Fibroblast of lung (primary cell): ENCODE results near the gene USP4. TPM values are rescaled to one million over a fixed set of nuclear protein-coding genes. Genes with fewer than 3 reads are reported as not detected.
"Not testable (repeated sequence)": the region's sequence is repeated elsewhere in the genome, so short reads cannot be mapped to it uniquely, and the experiment has no call there.

Source experiments
- DNase-seq, 2 donors: peaks; one replicate each; pipeline versions ENCODE4 v3.0.0 to v3.0.0-alpha.2; 2010; ENCODE audit warnings: low read depth in 2 of 2
- H2AFZ ChIP-seq: 2 replicates; pipeline ENCODE4 v1.5.1; 2012; ENCODE audit warnings: low read length, control low read depth, inconsistent platforms
- H3K27ac ChIP-seq: 2 replicates; pipeline ENCODE4 v1.5.1; 2011; ENCODE audit warnings: low read length, control low read depth; ENCODE audit not compliant: insufficient read depth
- H3K27me3 ChIP-seq: 2 replicates; pipeline ENCODE4 v1.5.1; 2011; ENCODE audit warnings: mild to moderate bottlenecking, low read length; ENCODE audit not compliant: control insufficient read depth, insufficient read depth
- H3K36me3 ChIP-seq: 2 replicates; pipeline ENCODE4 v1.5.1; 2011; ENCODE audit warnings: low read length; ENCODE audit not compliant: control insufficient read depth, insufficient read depth
- H3K4me1 ChIP-seq: 2 replicates; pipeline ENCODE4 v1.5.1; 2011; ENCODE audit warnings: low read length; ENCODE audit not compliant: control insufficient read depth, insufficient read depth; ENCODE audit errors: extremely low read depth
- H3K4me2 ChIP-seq: 2 replicates; pipeline ENCODE4 v1.5.1; 2011; ENCODE audit warnings: low read length, control low read depth; ENCODE audit not compliant: insufficient read depth; ENCODE audit errors: extremely low read depth
- H3K4me3 ChIP-seq, 4 experiments: fragments of 200-600 bp in 1 of 4; sonication (generic) in 1 of 4; replicated peaks in 1 of 4; 2 replicates each; pipeline ENCODE4 v1.5.1; 2011 to 2016; ENCODE audit warnings: low read length in 4 of 4, low read depth in 3 of 4, mild to moderate bottlenecking in 3 of 4, control low read depth in 2 of 4, inconsistent platforms in 1 of 4, mixed read lengths in 1 of 4; ENCODE audit not compliant: insufficient read depth in 1 of 4; ENCODE audit errors: control extremely low read depth in 1 of 4
- H3K79me2 ChIP-seq: 2 replicates; pipeline ENCODE4 v1.5.1; 2012; ENCODE audit warnings: mild to moderate bottlenecking, low read length, inconsistent platforms; ENCODE audit not compliant: control insufficient read depth, insufficient read depth
- H3K9ac ChIP-seq: 2 replicates; pipeline ENCODE4 v1.5.1; 2011; ENCODE audit warnings: mild to moderate bottlenecking, low read length, control low read depth; ENCODE audit not compliant: insufficient read depth
- H3K9me3 ChIP-seq: 2 replicates; pipeline ENCODE4 v1.5.1; 2012; ENCODE audit warnings: low read depth, low read length; ENCODE audit not compliant: control insufficient read depth, insufficient read depth
- H4K20me1 ChIP-seq: 2 replicates; pipeline ENCODE4 v1.5.1; 2011; ENCODE audit warnings: low read length; ENCODE audit not compliant: control insufficient read depth, insufficient read depth; ENCODE audit errors: extremely low read depth
- CTCF ChIP-seq, 2 donors: IDR thresholded peaks in 1 of 2; conservative IDR thresholded peaks in 1 of 2; 1 replicate in 1 of 2; 2 replicates in 1 of 2; pipeline ENCODE4 v1.5.1; 2011 to 2012; ENCODE audit warnings: low read length in 2 of 2, control low read depth in 1 of 2, inconsistent platforms in 1 of 2, low read depth in 1 of 2, mild to moderate bottlenecking in 1 of 2
- EZH2 ChIP-seq: IDR thresholded peaks from 2 replicates; pipeline ENCODE4 v1.5.1; 2012; ENCODE audit warnings: low read length, control low read depth, mild to moderate bottlenecking; ENCODE audit errors: missing control alignments
- polyA plus RNA-seq, 2 donors: library from polyadenylated mRNA; depleted of rRNA in 1 of 2; stranded (reverse) in 1 of 2; unstranded in 1 of 2; fragments of >200 nt; gene quantifications; 2 replicates each; pipeline ENCODE4 v1.2.1, GENCODE V29; 2011 to 2012; ENCODE audit warnings: missing spikeins in 1 of 2
- total RNA-seq: library from RNA; depleted of rRNA; stranded (reverse); fragments of >200 nt; gene quantifications from 2 replicates; pipeline ENCODE4 v1.2.1, GENCODE V29; 2014

Gene USP4
- total and polyA plus RNA-seq, 2 donors (not counting 1 experiment from before 2014, with no cell fraction given): 28.7 to 47.1 TPM

GRCh38 chr3:49359623-49360022 lies 19.8 kb upstream of the USP4 start:
- DNase-seq: peak in 1 of 2 donors; percentile 64
- peaks cover 19% of the 10 kb centered on the region for H3K4me1 ChIP-seq
- no peak overlapping the region for H2AFZ ChIP-seq
- H3K9me3 ChIP-seq: no peaks in the 10 kb centered on the region
- H3K4me3 ChIP-seq: no peak overlapping the region
- H3K79me2 ChIP-seq: peaks cover 28% of the 10 kb centered on the region
- no peak overlapping the region for H3K9ac ChIP-seq
- H3K4me2 ChIP-seq: peak overlapping the region; percentile 2
- no peaks in the 10 kb centered on the region for H4K20me1 ChIP-seq
- no peaks in the 10 kb centered on the region for H3K27me3 ChIP-seq
- peak overlapping the region; percentile 40 for H3K27ac ChIP-seq
- peaks cover 19% of the 10 kb centered on the region for H3K36me3 ChIP-seq
- TF ChIP-seq EZH2: no peak
- TF ChIP-seq CTCF (conservative IDR thresholded peaks at IDR 0.05 in 1 of 2, IDR thresholded peaks at IDR 0.05 in 1 of 2; ENCODE audit: low read depth in 1 of 2, low read length in 2 of 2): no peak

- no peaks in the 10 kb centered on the region for H3K9me3 ChIP-seq
- peak overlapping the region in 2 of 4 experiments; percentile 47 to 76 for H3K4me3 ChIP-seq
- peaks cover 19% of the 10 kb centered on the region for H3K4me1 ChIP-seq
- no peak overlapping the region for H2AFZ ChIP-seq
- H3K9ac ChIP-seq: peak overlapping the region; percentile 36
- no peak for TF ChIP-seq EZH2
- no peak for TF ChIP-seq CTCF (conservative IDR thresholded peaks at IDR 0.05 in 1 of 2, IDR thresholded peaks at IDR 0.05 in 1 of 2; ENCODE audit: low read depth in 1 of 2, low read length in 2 of 2)
- no peaks in the 10 kb centered on the region for H3K27me3 ChIP-seq
- peak overlapping the region; percentile 76 for H3K4me2 ChIP-seq
- no peak for DNase-seq
- peaks cover 27% of the 10 kb centered on the region for H3K79me2 ChIP-seq
- no peaks in the 10 kb centered on the region for H4K20me1 ChIP-seq
- peaks cover 19% of the 10 kb centered on the region for H3K36me3 ChIP-seq
- H3K27ac ChIP-seq: peak overlapping the region; percentile 90
These were observed 19.0 kb upstream of the USP4 start for GRCh38 chr3:49358884-49359225.

- Histone ChIP-seq H2AFZ (no peak within 1 kb of the TSS), H3K36me3 (peaks cover 18% of the 10 kb centered on the region), H3K27me3 (no peaks in the 10 kb centered on the region), H3K4me3 (peak within 1 kb of the TSS; percentile 69 to 84 (median 74)), H3K27ac (peak within 1 kb of the TSS; percentile 90), H3K4me1 (peaks cover 19% of the 10 kb centered on the region), H3K79me2 (peaks cover 24% of the 10 kb centered on the region), H3K9me3 (no peaks in the 10 kb centered on the region), H3K4me2 (peak within 1 kb of the TSS; percentile 77), H3K9ac (peak within 1 kb of the TSS; percentile 78), H4K20me1 (no peaks in the 10 kb centered on the region)
- TF ChIP-seq CTCF (conservative IDR thresholded peaks at IDR 0.05 in 1 of 2, IDR thresholded peaks at IDR 0.05 in 1 of 2; ENCODE audit: low read depth in 1 of 2, low read length in 2 of 2) (no peak), EZH2 (no peak)
- peak; percentile 96 for DNase-seq
These were observed 18.5 kb upstream of the USP4 start, which contains the start of gene GPX1 for GRCh38 chr3:49358217-49358883. Gene GPX1, minus strand, starts transcription at chr3:49358353. Its CDS starts 75 bp downstream, at chr3:49358278.

GRCh38 chr3:49357443-49358216 lies 17.8 kb upstream of the USP4 start:
- not testable (repeated sequence) for H2AFZ ChIP-seq, H3K9me3 ChIP-seq, H4K20me1 ChIP-seq, H3K27me3 ChIP-seq
- Histone ChIP-seq H3K36me3 (peaks cover 18% of the 10 kb centered on the region), H3K4me1 (peaks cover 23% of the 10 kb centered on the region), H3K27ac (peak overlapping the region; percentile 90), H3K79me2 (peaks cover 24% of the 10 kb centered on the region), H3K4me3 (peak overlapping the region; percentile 69 to 84 (median 74)), H3K9ac (peak overlapping the region; percentile 78), H3K4me2 (peak overlapping the region; percentile 77)
- peak; percentile 91 to 92 for DNase-seq
